NCI-H446 (cell line): ENCODE data around the gene FFAR2.
"Not testable (repeated sequence)": the region's sequence is repeated elsewhere in the genome, so short reads cannot be mapped to it uniquely, and the experiment has no call there.

Experiments
- DNase-seq, 2 experiments: peaks; one replicate each; lab custom pipeline; 2025; lab: John Stamatoyannopoulos, UW

The FFAR2 gene

GRCh38 chr19:35447606-35448469 lies at the start of gene FFAR2:
Gene FFAR2, plus strand, starts transcription at chr19:35448257. Its CDS starts 1,458 bp downstream, at chr19:35449715.
- no peak for DNase-seq

- no peak for DNase-seq
Measured at GRCh38 chr19:35398570-35398969, 49.5 kb upstream of the FFAR2 start.

- no peak for DNase-seq
Measured at GRCh38 chr19:35399231-35399630, 48.8 kb upstream of the FFAR2 start.

- no peak for DNase-seq
Measured at GRCh38 chr19:35399948-35400772, 47.9 kb upstream of the FFAR2 start.

- DNase-seq, result no peak
Measured at GRCh38 chr19:35400773-35401100, 47.3 kb upstream of the FFAR2 start.

- DNase-seq, result not testable (repeated sequence)
Measured at GRCh38 chr19:35401416-35401815, 46.6 kb upstream of the FFAR2 start.

GRCh38 chr19:35403116-35403760 lies 44.8 kb upstream of the FFAR2 start:
- no peak for DNase-seq

GRCh38 chr19:35404879-35405622 lies 43.0 kb upstream of the FFAR2 start:
- DNase-seq, result no peak

- no peak for DNase-seq
Measured at GRCh38 chr19:35407619-35408018, 40.4 kb upstream of the FFAR2 start.

- no peak for DNase-seq
Measured at GRCh38 chr19:35408284-35409171, 39.5 kb upstream of the FFAR2 start.

GRCh38 chr19:35409191-35409590 lies 38.9 kb upstream of the FFAR2 start:
- no peak for DNase-seq

- DNase-seq, result no peak
Measured at GRCh38 chr19:35410487-35410886, 37.6 kb upstream of the FFAR2 start.

- DNase-seq, result no peak
Measured at GRCh38 chr19:35414442-35414841, 33.6 kb upstream of the FFAR2 start.

- no peak for DNase-seq
Measured at GRCh38 chr19:35416331-35416730, 31.7 kb upstream of the FFAR2 start.

- DNase-seq, result no peak
Measured at GRCh38 chr19:35417278-35417677, 30.8 kb upstream of the FFAR2 start.

GRCh38 chr19:35417713-35418534 lies 30.1 kb upstream of the FFAR2 start:
- DNase-seq, result no peak

GRCh38 chr19:35419046-35419445 lies 29.0 kb upstream of the FFAR2 start:
- DNase-seq, result no peak

GRCh38 chr19:35419805-35420204 lies 28.3 kb upstream of the FFAR2 start:
- no peak for DNase-seq

GRCh38 chr19:35421362-35421761 lies 26.7 kb upstream of the FFAR2 start:
- no peak for DNase-seq

- not testable (repeated sequence) for DNase-seq
Measured at GRCh38 chr19:35423406-35423805, 24.7 kb upstream of the FFAR2 start.
